ENCODE data around the gene CR2.

CR2 gene

DNA sequence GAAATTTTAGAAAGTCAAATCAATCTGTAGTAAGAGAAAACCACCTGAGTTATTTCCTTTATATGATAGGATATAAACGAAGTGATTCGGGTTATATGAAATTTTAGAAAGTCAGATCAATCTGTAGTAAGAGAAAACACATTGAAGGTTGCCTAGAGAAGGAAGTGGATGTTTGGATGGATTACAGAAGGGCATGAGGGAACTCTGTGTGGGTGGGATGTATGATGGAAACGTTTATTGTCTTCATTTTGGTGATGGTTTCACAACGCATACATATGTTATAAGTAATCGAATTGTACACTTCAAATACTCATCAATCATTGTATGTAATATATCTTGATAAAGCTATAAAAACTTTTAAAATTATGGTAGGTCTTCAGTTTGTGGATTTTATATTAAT is 46.9 kb downstream of the CR2 start:
- H3K4me3 ChIP-seq (ENCODE audit: low read depth, low read length) = no peak overlapping the region
- TF ChIP-seq, protein P1, sequence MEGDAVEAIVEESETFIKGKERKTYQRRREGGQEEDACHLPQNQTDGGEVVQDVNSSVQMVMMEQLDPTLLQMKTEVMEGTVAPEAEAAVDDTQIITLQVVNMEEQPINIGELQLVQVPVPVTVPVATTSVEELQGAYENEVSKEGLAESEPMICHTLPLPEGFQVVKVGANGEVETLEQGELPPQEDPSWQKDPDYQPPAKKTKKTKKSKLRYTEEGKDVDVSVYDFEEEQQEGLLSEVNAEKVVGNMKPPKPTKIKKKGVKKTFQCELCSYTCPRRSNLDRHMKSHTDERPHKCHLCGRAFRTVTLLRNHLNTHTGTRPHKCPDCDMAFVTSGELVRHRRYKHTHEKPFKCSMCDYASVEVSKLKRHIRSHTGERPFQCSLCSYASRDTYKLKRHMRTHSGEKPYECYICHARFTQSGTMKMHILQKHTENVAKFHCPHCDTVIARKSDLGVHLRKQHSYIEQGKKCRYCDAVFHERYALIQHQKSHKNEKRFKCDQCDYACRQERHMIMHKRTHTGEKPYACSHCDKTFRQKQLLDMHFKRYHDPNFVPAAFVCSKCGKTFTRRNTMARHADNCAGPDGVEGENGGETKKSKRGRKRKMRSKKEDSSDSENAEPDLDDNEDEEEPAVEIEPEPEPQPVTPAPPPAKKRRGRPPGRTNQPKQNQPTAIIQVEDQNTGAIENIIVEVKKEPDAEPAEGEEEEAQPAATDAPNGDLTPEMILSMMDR (IDR thresholded peaks at IDR 0.05; ENCODE audit: borderline replicate concordance, insufficient read depth, low read depth, low read length) = no peak

DNA sequence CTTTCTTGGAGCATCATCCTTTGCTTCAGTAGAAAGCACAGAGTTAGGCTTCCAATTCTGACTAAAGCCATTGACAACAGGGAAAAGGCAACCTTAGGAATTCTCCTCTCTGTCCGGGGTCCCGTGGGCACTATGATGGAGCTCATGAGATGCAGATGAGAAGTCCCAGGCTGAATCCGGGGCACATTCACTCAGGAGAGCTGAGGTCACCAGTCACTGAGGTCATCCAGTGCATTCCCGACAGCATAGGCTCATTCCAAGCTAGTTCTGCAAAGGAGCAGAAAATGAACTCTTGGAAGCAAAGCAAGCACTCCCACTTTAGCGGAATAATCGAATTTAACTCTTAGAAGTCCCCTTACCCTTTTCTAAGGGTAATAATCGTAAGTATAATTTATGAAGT is 48.6 kb downstream of the CR2 start:
- TF ChIP-seq, protein P1 (IDR thresholded peaks at IDR 0.05; ENCODE audit: borderline replicate concordance, insufficient read depth, low read depth, low read length) = no peak
- H3K4me3 ChIP-seq (ENCODE audit: low read depth, low read length) = no peak overlapping the region

DNA sequence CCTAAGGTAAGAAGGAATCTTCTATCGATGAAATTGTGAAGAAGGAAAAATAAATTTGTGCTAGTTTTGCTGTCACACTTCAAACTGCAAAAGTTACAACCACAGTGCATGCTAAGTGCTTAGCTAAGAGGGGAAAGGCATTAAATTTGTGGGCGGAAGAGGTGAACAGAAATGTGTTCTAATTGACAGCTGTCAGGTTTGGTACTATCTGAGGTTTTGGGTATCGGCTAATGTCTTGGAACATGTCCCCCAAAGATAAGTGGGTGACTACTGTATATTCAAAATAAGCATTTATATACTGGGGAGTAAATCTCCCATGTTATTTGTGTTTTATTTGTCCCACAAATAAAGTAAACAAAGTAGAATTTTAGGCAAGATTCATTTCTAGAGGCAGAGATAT is 49.8 kb downstream of the CR2 start:
- TF ChIP-seq, protein P1 (IDR thresholded peaks at IDR 0.05; ENCODE audit: borderline replicate concordance, insufficient read depth, low read depth, low read length) = no peak
- no peak overlapping the region for H3K4me3 ChIP-seq (ENCODE audit: low read depth, low read length)

DNA sequence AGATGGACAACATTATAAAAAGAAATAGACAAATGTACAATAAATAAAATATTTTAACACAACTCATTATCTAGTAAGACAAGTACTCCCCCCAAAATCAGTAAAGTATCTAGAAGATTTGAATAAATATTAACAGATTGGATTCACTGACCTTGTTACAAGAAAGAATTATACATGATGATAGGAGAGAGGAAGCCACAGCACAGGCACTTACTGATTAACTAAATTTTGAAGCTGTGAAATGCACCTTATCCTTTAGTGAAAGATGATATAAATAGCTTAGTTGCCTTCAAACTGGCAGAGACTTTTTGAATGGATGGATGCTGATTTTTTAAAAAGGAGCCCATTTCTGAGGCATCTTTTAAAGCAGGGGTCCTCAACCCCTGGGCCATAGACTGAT is 50.3 kb downstream of the CR2 start:
- TF ChIP-seq, protein P1 (IDR thresholded peaks at IDR 0.05; ENCODE audit: borderline replicate concordance, insufficient read depth, low read depth, low read length) = no peak
- no peak overlapping the region for H3K4me3 ChIP-seq (ENCODE audit: low read depth, low read length)

DNA sequence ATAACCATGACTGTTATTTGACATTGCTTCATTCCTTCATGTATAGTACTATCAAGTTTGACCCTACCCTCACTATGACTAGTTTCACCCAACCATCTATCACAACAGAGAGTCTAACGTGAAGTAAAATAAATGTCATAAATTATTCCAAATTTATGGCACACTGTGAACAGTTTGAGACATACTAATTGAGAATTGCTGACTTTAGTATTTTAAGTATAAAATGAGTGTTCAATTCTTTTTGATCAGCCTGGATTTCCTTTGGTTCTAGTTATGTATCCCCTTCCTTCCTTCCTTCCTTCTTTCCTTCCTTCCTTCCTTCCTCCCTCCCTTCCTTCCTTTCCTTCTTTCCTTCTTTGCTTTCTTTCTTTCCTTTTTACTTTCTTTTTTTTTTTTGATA is 56.3 kb downstream of the CR2 start:
- no peak overlapping the region for H3K4me3 ChIP-seq (ENCODE audit: low read depth, low read length)

DNA sequence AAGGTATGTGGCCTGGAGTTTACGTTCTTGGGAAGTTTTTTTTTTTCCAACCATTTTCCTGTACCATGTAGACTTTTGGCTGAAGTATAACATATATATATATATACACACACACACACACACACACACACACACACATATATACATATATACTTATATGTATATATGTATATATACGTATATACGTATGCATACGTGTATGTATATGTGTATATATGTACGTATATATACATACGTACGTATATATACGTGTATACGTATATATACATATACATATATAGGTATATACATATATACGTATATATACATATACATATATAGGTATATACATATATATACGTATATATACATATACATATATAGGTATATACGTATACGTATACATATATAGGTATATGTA is 60.8 kb downstream of the CR2 start:
- no peak overlapping the region for H3K4me3 ChIP-seq (ENCODE audit: low read depth, low read length)
- TF ChIP-seq, protein P1 (IDR thresholded peaks at IDR 0.05; ENCODE audit: borderline replicate concordance, insufficient read depth, low read depth, low read length) = no peak

More for the DNA sequence above, 56.3 kb downstream of the CR2 start:
- TF ChIP-seq, protein P1 (IDR thresholded peaks at IDR 0.05; ENCODE audit: borderline replicate concordance, insufficient read depth, low read depth, low read length) = no peak

DNA sequence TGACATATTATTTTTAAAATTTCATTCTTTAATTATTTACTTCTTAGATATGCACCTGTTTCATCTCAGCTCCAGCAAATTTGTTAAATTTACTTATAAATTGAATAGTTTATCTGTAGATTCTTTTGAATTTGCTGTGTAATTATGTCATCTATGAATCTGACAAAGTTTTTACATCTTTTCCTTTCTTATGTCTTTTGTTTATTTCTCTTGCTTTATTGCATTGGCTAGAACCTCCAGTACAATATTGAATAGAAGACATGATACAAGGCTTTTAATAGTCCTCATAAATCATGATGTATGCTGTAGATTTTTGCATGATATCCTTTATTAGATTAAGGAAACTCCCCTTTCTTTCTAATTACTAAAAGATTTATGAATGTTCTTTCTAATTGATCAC is 62.6 kb downstream of the CR2 start:
- no peak overlapping the region for H3K4me3 ChIP-seq (ENCODE audit: low read depth, low read length)
- TF ChIP-seq, protein P1 (IDR thresholded peaks at IDR 0.05; ENCODE audit: borderline replicate concordance, insufficient read depth, low read depth, low read length) = no peak
